Measurements from ENCODE around the gene RNF152. TPM values are rescaled to one million over a fixed set of nuclear protein-coding genes. Genes with fewer than 3 reads are reported as not detected.
"Not testable (repeated sequence)": the region's sequence is repeated elsewhere in the genome, so short reads cannot be mapped to it uniquely, and the experiment has no call there.

RNF152 gene
- total RNA-seq, 2 donors from 2014 or later: 7.7 to 11.3 TPM

GRCh38 chr18:61784834-61785233 lies 108.0 kb downstream of the RNF152 start:
- no peak for TF ChIP-seq CTCF (IDR thresholded peaks at IDR 0.05)
- no peaks in the 10 kb centered on the region for H3K4me1 ChIP-seq

GRCh38 chr18:61782545-61782944 lies 110.3 kb downstream of the RNF152 start:
- Histone ChIP-seq H3K36me3 (no peaks in the 10 kb centered on the region), H3K27me3 (no peaks in the 10 kb centered on the region), H3K27ac (no peak overlapping the region), H3K9me3 (peaks cover 0 to 14% of the 10 kb centered on the region in 2 donors), H3K4me3 (no peak overlapping the region), H3K4me1 (no peaks in the 10 kb centered on the region)
- no peak for DNase-seq (ENCODE audit: low spot score)
- TF ChIP-seq CTCF (IDR thresholded peaks at IDR 0.05): no peak

More at GRCh38 chr18:61784834-61785233, 108.0 kb downstream of the RNF152 start:
- Histone ChIP-seq H3K9me3 (peaks cover 0 to 23% of the 10 kb centered on the region in 2 donors), H3K27me3 (no peaks in the 10 kb centered on the region), H3K36me3 (no peaks in the 10 kb centered on the region), H3K4me3 (no peak overlapping the region), H3K27ac (no peak overlapping the region)
- DNase-seq (ENCODE audit: low spot score): no peak

- not testable (repeated sequence) for H3K27ac ChIP-seq; H3K36me3 ChIP-seq; H3K9me3 ChIP-seq; DNase-seq (ENCODE audit: low spot score); H3K27me3 ChIP-seq; H3K4me1 ChIP-seq; H3K4me3 ChIP-seq
Observed at GRCh38 chr18:61776201-61776600, 116.6 kb downstream of the RNF152 start.

- TF ChIP-seq CTCF (IDR thresholded peaks at IDR 0.05): no peak
- Histone ChIP-seq H3K36me3 (no peaks in the 10 kb centered on the region), H3K9me3 (no peaks in the 10 kb centered on the region), H3K27me3 (no peaks in the 10 kb centered on the region), H3K27ac (no peak overlapping the region), H3K4me3 (no peak overlapping the region), H3K4me1 (no peaks in the 10 kb centered on the region)
- no peak for DNase-seq (ENCODE audit: low spot score)
Observed at GRCh38 chr18:61774846-61775245, 118.0 kb downstream of the RNF152 start.

GRCh38 chr18:61772293-61772848 lies 120.4 kb downstream of the RNF152 start:
- DNase-seq (ENCODE audit: low spot score): no peak
- Histone ChIP-seq H3K4me3 (no peak overlapping the region), H3K9me3 (no peaks in the 10 kb centered on the region), H3K36me3 (no peaks in the 10 kb centered on the region), H3K4me1 (no peaks in the 10 kb centered on the region), H3K27me3 (no peaks in the 10 kb centered on the region), H3K27ac (no peak overlapping the region)
- no peak for TF ChIP-seq CTCF (IDR thresholded peaks at IDR 0.05)

GRCh38 chr18:61771861-61772260 lies 120.9 kb downstream of the RNF152 start:
- no peaks in the 10 kb centered on the region for H3K9me3 ChIP-seq
- H3K36me3 ChIP-seq: no peaks in the 10 kb centered on the region
- no peaks in the 10 kb centered on the region for H3K4me1 ChIP-seq
- H3K4me3 ChIP-seq: no peak overlapping the region
- H3K27me3 ChIP-seq: no peaks in the 10 kb centered on the region
- no peak for TF ChIP-seq CTCF (IDR thresholded peaks at IDR 0.05)
- no peak for DNase-seq (ENCODE audit: low spot score)
- no peak overlapping the region for H3K27ac ChIP-seq

Measured in right atrium auricular region (tissue), 2 donors.